ENCODE measurements around the gene PRM1. TPM values are rescaled to one million over a fixed set of nuclear protein-coding genes. Genes with fewer than 3 reads are reported as not detected.

The PRM1 gene
- total and polyA plus RNA-seq, 8 donors = not detected

GRCh38 chr16:11234884-11235702 is 46.0 kb downstream of the PRM1 start:
- no peak overlapping the region for H3K27ac ChIP-seq
- WGBS, 2 donors = 92 to 93% methylated on average over 13 of the region's 13 CpGs
- no peaks in the 10 kb centered on the region for H3K36me3 ChIP-seq
- no peak for FAIRE-seq
- peaks cover 0 to 3% (median 0%) of the 10 kb centered on the region in 3 donors for H3K4me1 ChIP-seq
- no peaks in the 10 kb centered on the region for H3K27me3 ChIP-seq
- TF ChIP-seq CTCF (IDR thresholded peaks at IDR 0.05) = no peak
- no peak overlapping the region for H3K4me3 ChIP-seq
- no peak for DNase-seq
- no peaks in the 10 kb centered on the region for H3K9me3 ChIP-seq
- intact Hi-C loops (cut with DNase I) = no loop called here
- no peak for ATAC-seq

GRCh38 chr16:11233727-11234376 is 47.3 kb downstream of the PRM1 start:
- Histone ChIP-seq H3K36me3 (no peaks in the 10 kb centered on the region), H3K4me3 (no peak overlapping the region), H3K9me3 (no peaks in the 10 kb centered on the region), H3K27ac (no peak overlapping the region), H3K4me1 (peaks cover 0 to 3% (median 0%) of the 10 kb centered on the region in 3 donors), H3K27me3 (no peaks in the 10 kb centered on the region)
- TF ChIP-seq CTCF (IDR thresholded peaks at IDR 0.05) = no peak
- intact Hi-C loops (cut with DNase I) = no loop called here
- FAIRE-seq (no peak), DNase-seq (no peak), ATAC-seq (no peak)
- WGBS, 2 donors = 87 to 94% methylated on average over 8 of the region's 8 CpGs

GRCh38 chr16:11232852-11233726 is 48.0 kb downstream of the PRM1 start:
- ATAC-seq (peak in 2 of 4 donors; percentile 23 to 33), FAIRE-seq (no peak), DNase-seq (no peak)
- H3K4me1 ChIP-seq = peaks cover 0 to 3% (median 0%) of the 10 kb centered on the region in 3 donors
- no peaks in the 10 kb centered on the region for H3K36me3 ChIP-seq
- H3K27ac ChIP-seq = no peak overlapping the region
- WGBS, 2 donors = 71 to 72% methylated on average over 35 of the region's 35 CpGs
- H3K9me3 ChIP-seq = no peaks in the 10 kb centered on the region
- intact Hi-C loops (cut with DNase I) = no loop called here
- no peaks in the 10 kb centered on the region for H3K27me3 ChIP-seq
- no peak overlapping the region for H3K4me3 ChIP-seq
- TF ChIP-seq CTCF (IDR thresholded peaks at IDR 0.05) = no peak

- 90 to 98% methylated on average over 2 of the region's 3 CpGs for WGBS, 2 donors
- H3K27ac ChIP-seq = no peak overlapping the region
- no peak for FAIRE-seq
Measured at GRCh38 chr16:11232302-11232851, 48.8 kb downstream of the PRM1 start.

More at GRCh38 chr16:11232302-11232851, 48.8 kb downstream of the PRM1 start:
- no peaks in the 10 kb centered on the region for H3K36me3 ChIP-seq
- intact Hi-C loops (cut with DNase I) = no loop called here
- no peaks in the 10 kb centered on the region for H3K9me3 ChIP-seq
- ATAC-seq (no peak), DNase-seq (no peak)
- peaks cover 0 to 3% (median 0%) of the 10 kb centered on the region in 3 donors for H3K4me1 ChIP-seq
- H3K4me3 ChIP-seq = no peak overlapping the region
- TF ChIP-seq CTCF (IDR thresholded peaks at IDR 0.05) = no peak
- H3K27me3 ChIP-seq = no peaks in the 10 kb centered on the region

Data from pancreas (tissue), 10 donors.